Nephron progenitor cell (in vitro differentiated cells): ENCODE results near the gene SLCO1C1.

Source experiments
- DNase-seq: peaks from one replicate; pipeline ENCODE4 v3.0.0; 2021
- H3K27ac Mint-ChIP-seq: 2 replicates; pipeline ENCODE4 v1.8.0; 2021; ENCODE audit warnings: mild to moderate bottlenecking, moderate library complexity, mixed read lengths
- H3K27me3 Mint-ChIP-seq: 2 replicates; pipeline ENCODE4 v1.8.0; 2021; ENCODE audit warnings: mild to moderate bottlenecking, low read depth, mixed read lengths; ENCODE audit not compliant: poor library complexity
- H3K36me3 Mint-ChIP-seq: 2 replicates; pipeline ENCODE4 v1.8.0; 2021; ENCODE audit warnings: low read depth, mixed read lengths
- H3K4me1 Mint-ChIP-seq: 2 replicates; pipeline ENCODE4 v1.8.0; 2021; ENCODE audit warnings: mixed read lengths
- H3K4me3 Mint-ChIP-seq: 2 replicates; pipeline ENCODE4 v1.8.0; 2021; ENCODE audit warnings: mild to moderate bottlenecking, moderate library complexity, mixed read lengths
- H3K9me3 Mint-ChIP-seq: 2 replicates; pipeline ENCODE4 v1.8.0; 2021; ENCODE audit warnings: mild to moderate bottlenecking, moderate library complexity, mixed read lengths
- TF ChIP-seq, protein P1 (sequence below): fragments of 200-600 bp; sonication (generic); IDR thresholded peaks from 2 replicates; pipeline ENCODE4 v1.5.0; 2021; ENCODE audit warnings: antibody characterized with exemption

Gene SLCO1C1

GRCh38 chr12:20801035-20801434 is 105.9 kb downstream of the SLCO1C1 start:
- H3K9me3 Mint-ChIP-seq, result no peaks in the 10 kb centered on the region
- no peak overlapping the region for H3K4me3 Mint-ChIP-seq
- TF ChIP-seq, protein P1, sequence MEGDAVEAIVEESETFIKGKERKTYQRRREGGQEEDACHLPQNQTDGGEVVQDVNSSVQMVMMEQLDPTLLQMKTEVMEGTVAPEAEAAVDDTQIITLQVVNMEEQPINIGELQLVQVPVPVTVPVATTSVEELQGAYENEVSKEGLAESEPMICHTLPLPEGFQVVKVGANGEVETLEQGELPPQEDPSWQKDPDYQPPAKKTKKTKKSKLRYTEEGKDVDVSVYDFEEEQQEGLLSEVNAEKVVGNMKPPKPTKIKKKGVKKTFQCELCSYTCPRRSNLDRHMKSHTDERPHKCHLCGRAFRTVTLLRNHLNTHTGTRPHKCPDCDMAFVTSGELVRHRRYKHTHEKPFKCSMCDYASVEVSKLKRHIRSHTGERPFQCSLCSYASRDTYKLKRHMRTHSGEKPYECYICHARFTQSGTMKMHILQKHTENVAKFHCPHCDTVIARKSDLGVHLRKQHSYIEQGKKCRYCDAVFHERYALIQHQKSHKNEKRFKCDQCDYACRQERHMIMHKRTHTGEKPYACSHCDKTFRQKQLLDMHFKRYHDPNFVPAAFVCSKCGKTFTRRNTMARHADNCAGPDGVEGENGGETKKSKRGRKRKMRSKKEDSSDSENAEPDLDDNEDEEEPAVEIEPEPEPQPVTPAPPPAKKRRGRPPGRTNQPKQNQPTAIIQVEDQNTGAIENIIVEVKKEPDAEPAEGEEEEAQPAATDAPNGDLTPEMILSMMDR, result no peak
- H3K27ac Mint-ChIP-seq, result no peak overlapping the region
- DNase-seq, result no peak
- H3K27me3 Mint-ChIP-seq, result no peaks in the 10 kb centered on the region
- H3K4me1 Mint-ChIP-seq, result no peaks in the 10 kb centered on the region
- H3K36me3 Mint-ChIP-seq, result no peaks in the 10 kb centered on the region
